ENCODE results near the gene ZFAND2A.
A peak's percentile ranks its signal among the peaks of the same experiment; 100 is the strongest.
"Not testable (repeated sequence)": the region's sequence is repeated elsewhere in the genome, so short reads cannot be mapped to it uniquely, and the experiment has no call there.

ZFAND2A gene

GRCh38 chr7:1160670-1161021, 650 bp upstream of the ZFAND2A start:
- peak overlapping the region; percentile 61 for H3K4me3 ChIP-seq (ENCODE audit: low read depth, low read length)

DNA sequence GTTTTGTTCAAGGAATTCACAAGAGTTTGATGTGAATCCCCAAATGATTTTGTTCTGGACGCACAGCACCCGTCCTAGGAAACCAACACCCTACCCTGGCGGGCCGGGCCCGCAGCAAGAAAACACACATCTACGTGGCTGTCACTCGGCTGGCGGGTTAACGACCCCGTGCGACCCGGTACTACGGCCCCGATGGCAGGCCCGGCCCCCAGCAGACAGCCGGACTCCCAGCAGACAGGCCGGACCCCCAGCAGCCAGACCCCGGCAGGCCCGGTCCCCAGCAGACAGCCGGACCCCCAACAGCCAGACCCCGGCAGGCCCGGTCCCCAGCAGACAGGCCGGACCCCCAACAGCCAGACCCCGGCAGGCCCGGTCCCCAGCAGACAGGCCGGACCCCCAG, 765 bp downstream of the ZFAND2A start:
- peak overlapping the region; percentile 98 for H3K4me3 ChIP-seq (ENCODE audit: low read depth, low read length)
- DNase-seq (ENCODE audit: low read depth): not testable (repeated sequence)

More at GRCh38 chr7:1160670-1161021, 650 bp upstream of the ZFAND2A start:
- TF ChIP-seq MYC (IDR thresholded peaks at IDR 0.05; ENCODE audit: low read depth, low read length) (no peak), MAX (IDR thresholded peaks at IDR 0.05; ENCODE audit: low read depth, low read length) (no peak), POLR2A (IDR thresholded peaks at IDR 0.05; ENCODE audit: extremely low read depth, insufficient read length) (no peak)
- TF ChIP-seq, protein P1, sequence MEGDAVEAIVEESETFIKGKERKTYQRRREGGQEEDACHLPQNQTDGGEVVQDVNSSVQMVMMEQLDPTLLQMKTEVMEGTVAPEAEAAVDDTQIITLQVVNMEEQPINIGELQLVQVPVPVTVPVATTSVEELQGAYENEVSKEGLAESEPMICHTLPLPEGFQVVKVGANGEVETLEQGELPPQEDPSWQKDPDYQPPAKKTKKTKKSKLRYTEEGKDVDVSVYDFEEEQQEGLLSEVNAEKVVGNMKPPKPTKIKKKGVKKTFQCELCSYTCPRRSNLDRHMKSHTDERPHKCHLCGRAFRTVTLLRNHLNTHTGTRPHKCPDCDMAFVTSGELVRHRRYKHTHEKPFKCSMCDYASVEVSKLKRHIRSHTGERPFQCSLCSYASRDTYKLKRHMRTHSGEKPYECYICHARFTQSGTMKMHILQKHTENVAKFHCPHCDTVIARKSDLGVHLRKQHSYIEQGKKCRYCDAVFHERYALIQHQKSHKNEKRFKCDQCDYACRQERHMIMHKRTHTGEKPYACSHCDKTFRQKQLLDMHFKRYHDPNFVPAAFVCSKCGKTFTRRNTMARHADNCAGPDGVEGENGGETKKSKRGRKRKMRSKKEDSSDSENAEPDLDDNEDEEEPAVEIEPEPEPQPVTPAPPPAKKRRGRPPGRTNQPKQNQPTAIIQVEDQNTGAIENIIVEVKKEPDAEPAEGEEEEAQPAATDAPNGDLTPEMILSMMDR (IDR thresholded peaks at IDR 0.05; ENCODE audit: low read depth, low read length): no peak
- DNase-seq (ENCODE audit: low read depth): no peak

DNA sequence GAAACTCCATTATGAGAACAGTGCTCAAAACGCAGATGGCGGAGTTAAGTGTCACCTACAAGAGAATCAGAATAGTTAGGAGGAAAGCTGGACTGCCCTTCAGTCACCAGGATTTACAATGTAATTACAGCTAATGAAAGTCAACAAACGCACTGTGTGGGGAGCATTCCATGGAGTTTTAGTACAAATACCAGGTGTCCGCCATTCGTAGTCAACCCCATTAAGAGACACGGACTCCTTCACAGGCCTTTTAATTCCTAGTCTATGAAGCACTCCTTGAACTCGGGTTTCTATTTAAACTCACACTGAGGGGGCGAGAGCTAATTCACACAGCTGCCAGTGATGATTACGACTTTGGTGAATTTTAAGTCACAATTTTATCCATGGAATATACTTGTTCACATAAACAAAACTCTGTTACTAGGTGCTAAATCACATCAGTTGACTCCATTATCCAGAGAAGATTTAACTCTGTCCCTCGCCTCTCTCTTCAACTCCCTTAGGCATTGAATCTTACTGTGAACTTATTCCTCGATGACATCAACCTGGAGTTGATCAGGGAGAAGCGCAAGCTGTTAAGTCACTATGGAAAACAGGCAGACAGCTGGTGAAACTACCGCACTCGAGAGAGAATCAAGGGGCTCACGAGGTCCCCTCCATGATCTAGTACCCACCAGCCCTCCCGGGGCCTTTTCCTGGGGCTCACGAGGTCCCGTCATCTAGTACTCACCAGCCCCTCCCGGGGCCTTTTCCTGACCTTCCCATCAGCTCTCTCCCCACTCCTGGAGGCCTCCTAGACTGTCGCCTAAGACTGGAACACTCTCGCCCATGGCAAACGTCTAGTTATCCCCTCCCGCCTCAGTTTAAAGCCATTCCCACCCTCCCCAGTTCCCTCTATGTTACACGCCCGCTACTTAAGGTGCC, 1.5 kb downstream of the ZFAND2A start:
- H3K4me3 ChIP-seq (ENCODE audit: low read depth, low read length): peak overlapping the region; percentile 98
- no peak for DNase-seq (ENCODE audit: low read depth)
- no peak for TF ChIP-seq MAX (IDR thresholded peaks at IDR 0.05; ENCODE audit: low read depth, low read length)
- no peak for TF ChIP-seq POLR2A (IDR thresholded peaks at IDR 0.05; ENCODE audit: extremely low read depth, insufficient read length)

GRCh38 chr7:1156782-1157535, 3.0 kb downstream of the ZFAND2A start:
- TF ChIP-seq MYC (IDR thresholded peaks at IDR 0.05; ENCODE audit: low read depth, low read length) (no peak), MAX (IDR thresholded peaks at IDR 0.05; ENCODE audit: low read depth, low read length) (no peak), POLR2A (IDR thresholded peaks at IDR 0.05; ENCODE audit: extremely low read depth, insufficient read length) (no peak)
- TF ChIP-seq, protein P1 (IDR thresholded peaks at IDR 0.05; ENCODE audit: low read depth, low read length): no peak
- peak; percentile 58 for DNase-seq (ENCODE audit: low read depth)
- H3K4me3 ChIP-seq (ENCODE audit: low read depth, low read length): no peak overlapping the region

- DNase-seq (ENCODE audit: low read depth); H3K4me3 ChIP-seq (ENCODE audit: low read depth, low read length): not testable (repeated sequence)
Measured at GRCh38 chr7:1155818-1156781, 3.9 kb downstream of the ZFAND2A start.

DNA sequence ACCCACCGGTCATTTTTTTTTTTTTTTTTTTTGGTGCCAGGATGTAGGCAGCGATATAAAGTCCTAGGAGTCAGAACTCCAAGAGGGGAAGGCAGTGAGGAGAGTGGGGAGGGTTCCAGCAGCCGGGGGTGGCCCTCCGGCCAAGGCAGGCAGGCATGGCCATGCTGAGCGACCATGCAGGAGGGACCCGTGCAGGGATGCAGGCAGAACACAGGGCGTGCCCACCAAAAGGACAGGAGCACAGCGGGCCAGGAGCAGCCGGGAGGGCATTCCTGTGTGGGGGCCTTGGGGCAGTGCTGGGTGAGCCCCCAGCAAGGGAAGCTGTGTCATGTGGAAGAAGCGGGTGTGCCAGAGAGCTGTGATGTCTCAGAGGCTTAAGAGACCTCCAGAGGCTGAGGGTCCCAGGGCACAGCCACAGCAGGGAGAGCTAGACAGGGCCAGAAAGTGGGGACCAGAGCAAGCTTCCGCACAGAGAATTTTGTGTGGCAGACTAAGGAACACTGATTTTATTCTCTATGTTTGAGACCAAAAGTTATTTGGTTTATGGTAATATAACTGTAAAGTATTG, 5.7 kb downstream of the ZFAND2A start:
- no peak for DNase-seq (ENCODE audit: low read depth)
- TF ChIP-seq POLR2A (IDR thresholded peaks at IDR 0.05; ENCODE audit: extremely low read depth, insufficient read length) (no peak), MYC (IDR thresholded peaks at IDR 0.05; ENCODE audit: low read depth, low read length) (no peak), MAX (IDR thresholded peaks at IDR 0.05; ENCODE audit: low read depth, low read length) (no peak)
- TF ChIP-seq, protein P1 (IDR thresholded peaks at IDR 0.05; ENCODE audit: low read depth, low read length): no peak
- H3K4me3 ChIP-seq (ENCODE audit: low read depth, low read length): no peak overlapping the region
